PC-9 (cell line): ENCODE measurements around the gene AMTN. TPM values are rescaled to one million over a fixed set of nuclear protein-coding genes. Genes with fewer than 3 reads are reported as not detected.

Experiments
- BruUV-seq: library from RNA; stranded (reverse); fragments of 400-500 nt; replicated peaks from 2 replicates; lab custom pipeline; 2021; lab: Mats Ljungman, UMichigan
- CTCF ChIA-PET: fragments of 300-600 bp; sonication (Branson Sonifier 250); formaldehyde crosslinking; loops from one replicate; lab custom pipeline; 2022; ENCODE audit warnings: antibody characterized with exemption; lab: Charles Lee
- POLR2A ChIA-PET: fragments of 300-600 bp; sonication (Branson Sonifier 250); formaldehyde crosslinking; loops from one replicate; lab custom pipeline; 2022; ENCODE audit warnings: antibody characterized with exemption; ENCODE audit not compliant: unreplicated experiment; lab: Charles Lee
- DNase-seq, 2 experiments: peaks; one replicate each; pipeline versions ENCODE4 v3.0.0 to v3.0.0-alpha.2; 2015 to 2022; ENCODE audit warnings: mixed read lengths in 1 of 2
- H2AFZ ChIP-seq: fragments of 200-600 bp; sonication (generic); 2 replicates; pipeline ENCODE4 v1.8.1; 2017; ENCODE audit warnings: antibody characterized with exemption
- H3F3A ChIP-seq: fragments of 200-600 bp; sonication (generic); 2 replicates; pipeline ENCODE4 v1.8.1; 2017; ENCODE audit warnings: antibody characterized with exemption, mild to moderate bottlenecking, low read depth; ENCODE audit not compliant: insufficient read depth
- H3K27ac ChIP-seq: fragments of 200-600 bp; sonication (generic); 2 replicates; pipeline ENCODE4 v1.6.1; 2016; ENCODE audit warnings: mixed run types
- H3K27me3 ChIP-seq: fragments of 200-600 bp; sonication (generic); 2 replicates; pipeline ENCODE4 v1.6.1; 2016; ENCODE audit warnings: low read depth, mixed run types; ENCODE audit not compliant: insufficient read depth
- H3K36me3 ChIP-seq: fragments of 200-600 bp; sonication (generic); 2 replicates; pipeline ENCODE4 v1.6.1; 2016; ENCODE audit warnings: low read depth, mixed run types
- H3K4me1 ChIP-seq: fragments of 200-600 bp; sonication (generic); replicated peaks from 2 replicates; pipeline ENCODE4 v1.6.1; 2016; ENCODE audit warnings: mixed run types; ENCODE audit not compliant: insufficient read depth
- H3K4me2 ChIP-seq: fragments of 200-600 bp; sonication (generic); 2 replicates; pipeline ENCODE4 v1.6.1; 2017; ENCODE audit warnings: mixed run types
- H3K4me3 ChIP-seq: fragments of 200-600 bp; sonication (generic); 2 replicates; pipeline ENCODE4 v1.6.1; 2016; ENCODE audit warnings: mixed run types
- H3K79me2 ChIP-seq: fragments of 200-600 bp; sonication (generic); 2 replicates; pipeline ENCODE4 v1.6.1; 2017; ENCODE audit warnings: low read depth, mixed run types
- H3K9me2 ChIP-seq: fragments of 200-600 bp; sonication (generic); 2 replicates; pipeline ENCODE4 v1.8.1; 2017; ENCODE audit warnings: mild to moderate bottlenecking; ENCODE audit not compliant: insufficient read depth
- H3K9me3 ChIP-seq: fragments of 200-600 bp; sonication (generic); 2 replicates; pipeline ENCODE4 v1.8.1; 2016; ENCODE audit warnings: low read depth; ENCODE audit not compliant: insufficient read depth
- H4K20me1 ChIP-seq: fragments of 200-600 bp; sonication (generic); 2 replicates; pipeline ENCODE4 v1.8.1; 2017; ENCODE audit not compliant: insufficient read depth
- CTCF ChIP-seq: fragments of 200-600 bp; sonication (generic); conservative IDR thresholded peaks from 2 replicates; pipeline ENCODE4 v1.6.1; 2017; ENCODE audit warnings: mixed run types, antibody characterized with exemption, mild to moderate bottlenecking, moderate library complexity
- EZH2 ChIP-seq: fragments of 200-600 bp; sonication (generic); IDR thresholded peaks from 2 replicates; pipeline ENCODE4 v1.8.0; 2017; ENCODE audit warnings: antibody characterized with exemption, low read depth
- intact Hi-C: fragments of 100-400 bp; cut with micrococcal nuclease; formaldehyde crosslinking; loops from one replicate; pipeline ENCODE4 v1.10.0; 2022; ENCODE audit not compliant: unreplicated experiment
- total RNA-seq: library from RNA; stranded (reverse); gene quantifications from 2 replicates; pipeline ENCODE4 v1.2.3, GENCODE V29; 2021

Gene AMTN
- total RNA-seq, 1 experiment from 2014 or later: not detected

DNA sequence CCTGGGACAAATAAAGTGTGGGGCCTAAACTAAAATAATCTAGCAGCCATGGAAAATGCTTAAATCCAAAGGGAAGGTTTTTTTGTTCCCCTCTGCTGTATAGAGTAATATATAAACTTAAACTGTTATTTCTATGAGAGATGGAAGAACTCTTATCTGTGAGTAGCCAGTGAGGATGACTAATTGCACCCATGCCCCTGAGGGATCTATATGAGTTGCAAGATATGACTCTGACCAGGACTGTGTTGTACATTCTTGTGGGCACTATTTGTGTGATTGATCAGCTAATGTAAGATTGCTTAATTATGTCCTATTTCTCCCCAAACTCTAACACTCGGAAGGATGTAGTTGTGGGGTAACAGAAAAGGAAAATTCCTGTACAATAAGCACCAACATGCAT lies 38.5 kb downstream of the AMTN start:
- no peak for DNase-seq
- Histone ChIP-seq H3K4me1 (no peaks in the 10 kb centered on the region), H3K27me3 (no peaks in the 10 kb centered on the region), H3K4me3 (no peak overlapping the region), H4K20me1 (no peaks in the 10 kb centered on the region), H2AFZ (no peak overlapping the region), H3F3A (no peaks in the 10 kb centered on the region), H3K27ac (no peak overlapping the region), H3K9me3 (no peaks in the 10 kb centered on the region), H3K79me2 (no peaks in the 10 kb centered on the region), H3K36me3 (no peaks in the 10 kb centered on the region), H3K9me2 (no peaks in the 10 kb centered on the region), H3K4me2 (no peak overlapping the region)
- intact Hi-C loops: loop anchor here (5.0 to 10.0 kb wide), 2 partner anchors 52 to 675 kb away; no protein-coding TSS in a partner anchor
- no peak for TF ChIP-seq CTCF
- TF ChIP-seq EZH2: no peak
- CTCF ChIA-PET: no interaction called here
- POLR2A ChIA-PET: no interaction called here
- no TSS peak for BruUV-seq

- no peak overlapping the region for H3K4me3 ChIP-seq
- intact Hi-C loops: loop anchor here (1.0 to 10.0 kb wide), 3 partner anchors 55 to 868 kb away; no protein-coding TSS in a partner anchor
- H3K79me2 ChIP-seq: no peaks in the 10 kb centered on the region
- H3K9me3 ChIP-seq: no peaks in the 10 kb centered on the region
- H2AFZ ChIP-seq: no peak overlapping the region
- no peaks in the 10 kb centered on the region for H4K20me1 ChIP-seq
- CTCF ChIA-PET: interaction anchor here (1.2 kb wide), 1 partner anchor 376 kb away, joined by 5 read pairs; no protein-coding TSS in a partner anchor
- POLR2A ChIA-PET: no interaction called here
- H3K27me3 ChIP-seq: no peaks in the 10 kb centered on the region
- peak in 1 of 2 experiments; percentile 25 for DNase-seq
- H3K36me3 ChIP-seq: no peaks in the 10 kb centered on the region
- BruUV-seq: no TSS peak
- TF ChIP-seq EZH2 (no peak), CTCF (peak; percentile 74)
- no peak overlapping the region for H3K27ac ChIP-seq
- H3F3A ChIP-seq: no peaks in the 10 kb centered on the region
- H3K4me2 ChIP-seq: no peak overlapping the region
- H3K9me2 ChIP-seq: no peaks in the 10 kb centered on the region
- no peaks in the 10 kb centered on the region for H3K4me1 ChIP-seq
Measured at GRCh38 chr4:70559211-70559830, 41.0 kb downstream of the AMTN start.

GRCh38 chr4:70559924-70560323 lies 41.6 kb downstream of the AMTN start:
- no peaks in the 10 kb centered on the region for H3K4me1 ChIP-seq
- H3K4me3 ChIP-seq: no peak overlapping the region
- no peak overlapping the region for H3K4me2 ChIP-seq
- H3K27me3 ChIP-seq: no peaks in the 10 kb centered on the region
- H3K79me2 ChIP-seq: no peaks in the 10 kb centered on the region
- no peaks in the 10 kb centered on the region for H3F3A ChIP-seq
- POLR2A ChIA-PET: no interaction called here
- no peak for DNase-seq
- no peaks in the 10 kb centered on the region for H3K9me3 ChIP-seq
- H3K27ac ChIP-seq: no peak overlapping the region
- no peaks in the 10 kb centered on the region for H3K36me3 ChIP-seq
- CTCF ChIA-PET: interaction anchor here (1.2 kb wide), 1 partner anchor 376 kb away, joined by 5 read pairs; no protein-coding TSS in a partner anchor
- no peak overlapping the region for H2AFZ ChIP-seq
- TF ChIP-seq EZH2: no peak
- no peak for TF ChIP-seq CTCF
- intact Hi-C loops: loop anchor here (1.0 to 10.0 kb wide), 3 partner anchors 55 to 869 kb away; no protein-coding TSS in a partner anchor
- no peaks in the 10 kb centered on the region for H4K20me1 ChIP-seq
- no TSS peak for BruUV-seq
- no peaks in the 10 kb centered on the region for H3K9me2 ChIP-seq
